ENCODE measurements around the gene GJD3. TPM values are rescaled to one million over a fixed set of nuclear protein-coding genes. Genes with fewer than 3 reads are reported as not detected.

GJD3 gene
- total RNA-seq, 1 experiment from 2014 or later: 0.33 TPM

DNA sequence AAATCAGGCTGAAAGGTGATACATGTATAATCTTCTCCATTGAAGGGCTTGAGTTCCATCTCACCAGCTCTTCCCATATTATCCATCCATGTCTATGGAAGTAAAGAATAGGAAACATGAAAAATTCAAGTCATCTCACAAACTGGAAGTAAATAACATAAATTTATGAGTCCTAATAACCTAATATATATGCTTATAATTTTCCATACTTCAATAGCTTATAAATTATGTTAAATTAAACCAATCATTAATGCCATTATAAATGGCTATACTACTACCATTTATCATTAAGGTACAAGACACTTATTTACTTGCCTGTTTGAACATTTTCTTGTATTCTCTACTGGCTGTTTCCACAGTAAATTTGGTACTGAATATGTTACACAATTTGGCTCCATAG, 48.3 kb upstream of the GJD3 start:
- DNase-seq (ENCODE audit: low read depth, low spot score): no peak
- TF ChIP-seq, protein P1, sequence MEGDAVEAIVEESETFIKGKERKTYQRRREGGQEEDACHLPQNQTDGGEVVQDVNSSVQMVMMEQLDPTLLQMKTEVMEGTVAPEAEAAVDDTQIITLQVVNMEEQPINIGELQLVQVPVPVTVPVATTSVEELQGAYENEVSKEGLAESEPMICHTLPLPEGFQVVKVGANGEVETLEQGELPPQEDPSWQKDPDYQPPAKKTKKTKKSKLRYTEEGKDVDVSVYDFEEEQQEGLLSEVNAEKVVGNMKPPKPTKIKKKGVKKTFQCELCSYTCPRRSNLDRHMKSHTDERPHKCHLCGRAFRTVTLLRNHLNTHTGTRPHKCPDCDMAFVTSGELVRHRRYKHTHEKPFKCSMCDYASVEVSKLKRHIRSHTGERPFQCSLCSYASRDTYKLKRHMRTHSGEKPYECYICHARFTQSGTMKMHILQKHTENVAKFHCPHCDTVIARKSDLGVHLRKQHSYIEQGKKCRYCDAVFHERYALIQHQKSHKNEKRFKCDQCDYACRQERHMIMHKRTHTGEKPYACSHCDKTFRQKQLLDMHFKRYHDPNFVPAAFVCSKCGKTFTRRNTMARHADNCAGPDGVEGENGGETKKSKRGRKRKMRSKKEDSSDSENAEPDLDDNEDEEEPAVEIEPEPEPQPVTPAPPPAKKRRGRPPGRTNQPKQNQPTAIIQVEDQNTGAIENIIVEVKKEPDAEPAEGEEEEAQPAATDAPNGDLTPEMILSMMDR (IDR thresholded peaks at IDR 0.05): no peak
- no peak for TF ChIP-seq SIN3A (IDR thresholded peaks at IDR 0.05; ENCODE audit: borderline replicate concordance, insufficient read depth, low read depth, low read length)
- no peak for TF ChIP-seq TCF7L2 (IDR thresholded peaks at IDR 0.05; ENCODE audit: low read depth, low read length)
- TF ChIP-seq, protein P2, sequence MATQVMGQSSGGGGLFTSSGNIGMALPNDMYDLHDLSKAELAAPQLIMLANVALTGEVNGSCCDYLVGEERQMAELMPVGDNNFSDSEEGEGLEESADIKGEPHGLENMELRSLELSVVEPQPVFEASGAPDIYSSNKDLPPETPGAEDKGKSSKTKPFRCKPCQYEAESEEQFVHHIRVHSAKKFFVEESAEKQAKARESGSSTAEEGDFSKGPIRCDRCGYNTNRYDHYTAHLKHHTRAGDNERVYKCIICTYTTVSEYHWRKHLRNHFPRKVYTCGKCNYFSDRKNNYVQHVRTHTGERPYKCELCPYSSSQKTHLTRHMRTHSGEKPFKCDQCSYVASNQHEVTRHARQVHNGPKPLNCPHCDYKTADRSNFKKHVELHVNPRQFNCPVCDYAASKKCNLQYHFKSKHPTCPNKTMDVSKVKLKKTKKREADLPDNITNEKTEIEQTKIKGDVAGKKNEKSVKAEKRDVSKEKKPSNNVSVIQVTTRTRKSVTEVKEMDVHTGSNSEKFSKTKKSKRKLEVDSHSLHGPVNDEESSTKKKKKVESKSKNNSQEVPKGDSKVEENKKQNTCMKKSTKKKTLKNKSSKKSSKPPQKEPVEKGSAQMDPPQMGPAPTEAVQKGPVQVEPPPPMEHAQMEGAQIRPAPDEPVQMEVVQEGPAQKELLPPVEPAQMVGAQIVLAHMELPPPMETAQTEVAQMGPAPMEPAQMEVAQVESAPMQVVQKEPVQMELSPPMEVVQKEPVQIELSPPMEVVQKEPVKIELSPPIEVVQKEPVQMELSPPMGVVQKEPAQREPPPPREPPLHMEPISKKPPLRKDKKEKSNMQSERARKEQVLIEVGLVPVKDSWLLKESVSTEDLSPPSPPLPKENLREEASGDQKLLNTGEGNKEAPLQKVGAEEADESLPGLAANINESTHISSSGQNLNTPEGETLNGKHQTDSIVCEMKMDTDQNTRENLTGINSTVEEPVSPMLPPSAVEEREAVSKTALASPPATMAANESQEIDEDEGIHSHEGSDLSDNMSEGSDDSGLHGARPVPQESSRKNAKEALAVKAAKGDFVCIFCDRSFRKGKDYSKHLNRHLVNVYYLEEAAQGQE (IDR thresholded peaks at IDR 0.05; ENCODE audit: insufficient read depth in 1 of 2, low read depth in 2 of 2, low read length in 1 of 2): no peak
- TF ChIP-seq POLR2AphosphoS5 (IDR thresholded peaks at IDR 0.05; ENCODE audit: low read depth, low read length): no peak
- Histone ChIP-seq H3K4me1 (ENCODE audit: control insufficient read depth, insufficient read depth, low read length) (peaks cover 11% of the 10 kb centered on the region), H3K9me3 (ENCODE audit: control insufficient read depth, insufficient read depth, low read depth, low read length) (no peaks in the 10 kb centered on the region), H3K4me3 (ENCODE audit: low read depth in 2 of 2, low read length in 2 of 2) (no peak overlapping the region), H3K36me3 (ENCODE audit: control insufficient read depth, insufficient read depth, low read length) (peaks cover 58% of the 10 kb centered on the region), H3K27ac (ENCODE audit: low read length) (no peak overlapping the region), H3K27me3 (ENCODE audit: control insufficient read depth, insufficient read depth, low read length) (no peaks in the 10 kb centered on the region)
- BruUV-seq (replicated peaks): no TSS peak
- POLR2A ChIA-PET: no interaction called here
- in situ Hi-C loops (cut with HindIII; ENCODE audit: low pct_unique_long_range_greater_than_20kb, low sequenced_read_pairs) (no loop called here), intact Hi-C loops (cut with micrococcal nuclease; ENCODE audit: unreplicated experiment) (loop anchor here (10.0 kb wide), 1 partner anchor 108 kb away; the partner anchor contains the start of gene RARA)
- CTCF ChIA-PET: interaction anchor here (0.9 kb wide), 1 partner anchor 120 kb away, joined by 3 read pairs; no protein-coding TSS in a partner anchor
- no peak for ATAC-seq

DNA sequence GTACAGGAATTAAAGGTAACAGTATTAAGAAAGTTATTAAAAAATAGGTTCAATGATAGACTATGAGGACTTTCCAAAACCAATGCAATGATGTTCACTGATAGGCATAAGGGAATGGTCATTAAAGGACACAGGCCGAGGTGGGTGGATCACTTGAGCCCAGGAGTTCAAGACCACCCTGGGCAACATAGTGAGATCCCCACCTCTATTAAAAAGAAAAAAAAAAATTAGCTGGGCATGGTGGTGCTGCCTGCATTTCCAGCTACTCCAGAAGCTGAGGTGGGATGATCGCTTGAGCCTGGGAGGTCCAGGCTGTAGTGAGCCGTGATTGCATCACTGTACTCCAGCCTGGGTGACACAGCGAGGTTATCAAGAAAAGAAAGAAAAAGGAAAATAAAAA, 47.3 kb upstream of the GJD3 start:
- Histone ChIP-seq H3K4me1 (ENCODE audit: control insufficient read depth, insufficient read depth, low read length) (peaks cover 11% of the 10 kb centered on the region), H3K27me3 (ENCODE audit: control insufficient read depth, insufficient read depth, low read length) (no peaks in the 10 kb centered on the region), H3K9me3 (ENCODE audit: control insufficient read depth, insufficient read depth, low read depth, low read length) (no peaks in the 10 kb centered on the region), H3K27ac (ENCODE audit: low read length) (no peak overlapping the region), H3K4me3 (ENCODE audit: low read depth in 2 of 2, low read length in 2 of 2) (no peak overlapping the region), H3K36me3 (ENCODE audit: control insufficient read depth, insufficient read depth, low read length) (peaks cover 66% of the 10 kb centered on the region)
- DNase-seq (ENCODE audit: low read depth, low spot score): no peak
- no TSS peak for BruUV-seq (replicated peaks)
- in situ Hi-C loops (cut with HindIII; ENCODE audit: low pct_unique_long_range_greater_than_20kb, low sequenced_read_pairs) (no loop called here), intact Hi-C loops (cut with micrococcal nuclease; ENCODE audit: unreplicated experiment) (loop anchor here (10.0 kb wide), 1 partner anchor 107 kb away; the partner anchor contains the start of gene RARA)
- ChIA-PET CTCF (interaction anchor here (0.9 kb wide), 1 partner anchor 121 kb away, joined by 3 read pairs; no protein-coding TSS in a partner anchor), POLR2A (interaction anchor here (0.7 to 1.3 kb wide), 2 partner anchors 8 to 54 kb away, joined by 3 read pairs; no protein-coding TSS in a partner anchor)
- ATAC-seq: no peak
- TF ChIP-seq TCF7L2 (IDR thresholded peaks at IDR 0.05; ENCODE audit: low read depth, low read length): no peak
- TF ChIP-seq, protein P1 (IDR thresholded peaks at IDR 0.05): no peak
- TF ChIP-seq, protein P2 (IDR thresholded peaks at IDR 0.05; ENCODE audit: insufficient read depth in 1 of 2, low read depth in 2 of 2, low read length in 1 of 2): no peak
- TF ChIP-seq SIN3A (IDR thresholded peaks at IDR 0.05; ENCODE audit: borderline replicate concordance, insufficient read depth, low read depth, low read length): no peak
- TF ChIP-seq POLR2AphosphoS5 (IDR thresholded peaks at IDR 0.05; ENCODE audit: low read depth, low read length): no peak
